H1 (cell line): Measurements from ENCODE around the gene PRKN. TPM values are rescaled to one million over a fixed set of nuclear protein-coding genes. Genes with fewer than 3 reads are reported as not detected.

Source experiments
- CTCF ChIA-PET: fragments of 300-600 bp; sonication (Branson Sonifier 250); formaldehyde crosslinking; loops from one replicate; lab custom pipeline; 2021; ENCODE audit not compliant: partially characterized antibody; lab: Charles Lee
- POLR2A ChIA-PET: fragments of 300-600 bp; sonication (Branson Sonifier 250); formaldehyde crosslinking; loops from one replicate; lab custom pipeline; 2021; ENCODE audit warnings: inconsistent platforms; ENCODE audit not compliant: partially characterized antibody; lab: Charles Lee
- DNase-seq, 2 experiments: peaks; one replicate each; pipeline versions ENCODE4 v3.0.0 to v3.0.0-alpha.2; 2010 to 2022; ENCODE audit warnings: low spot score in 2 of 2, low read depth in 1 of 2, mixed read lengths in 1 of 2
- FAIRE-seq: peaks from 2 replicates; lab custom pipeline; 2011; peaks lifted over from hg19 to GRCh38; lab: Jason Lieb, UNC
- H2AFZ ChIP-seq: 2 replicates; pipeline ENCODE4 v1.8.1; 2012; ENCODE audit warnings: low read length, inconsistent platforms
- H2AK5ac ChIP-seq: 2 replicates; pipeline ENCODE4 v1.6.1; 2013; ENCODE audit warnings: low read depth, low read length
- H2BK120ac ChIP-seq: replicated peaks from 2 replicates; pipeline ENCODE3; 2013; ENCODE audit warnings: low read depth, low read length, inconsistent platforms
- H2BK12ac ChIP-seq: 2 replicates; pipeline ENCODE4 v1.6.1; 2013; ENCODE audit warnings: low read depth, low read length
- H2BK15ac ChIP-seq: 2 replicates; pipeline ENCODE4 v1.6.1; 2013; ENCODE audit warnings: low read length
- H2BK20ac ChIP-seq: 2 replicates; pipeline ENCODE4 v1.6.1; 2013; ENCODE audit warnings: low read length
- H2BK5ac ChIP-seq: 2 replicates; pipeline ENCODE4 v1.6.1; 2013; ENCODE audit warnings: low read depth, low read length
- H3K14ac ChIP-seq: 2 replicates; pipeline ENCODE4 v1.6.1; 2013; ENCODE audit warnings: inconsistent platforms; ENCODE audit not compliant: insufficient read length
- H3K18ac ChIP-seq: 2 replicates; pipeline ENCODE4 v1.6.1; 2013; ENCODE audit warnings: low read length; ENCODE audit errors: extremely low read depth
- H3K23ac ChIP-seq: 2 replicates; pipeline ENCODE4 v1.6.1; 2013; ENCODE audit warnings: inconsistent platforms; ENCODE audit not compliant: insufficient read length
- H3K23me2 ChIP-seq: 2 replicates; pipeline ENCODE4 v1.6.1; 2013; ENCODE audit warnings: low read depth, low read length
- H3K27ac ChIP-seq: 2 replicates; pipeline ENCODE4 v1.6.1; 2011; ENCODE audit warnings: low read depth, low read length, inconsistent platforms
- H3K27me3 ChIP-seq, 4 experiments: replicated peaks in 1 of 4; 1 replicate in 1 of 4; 2 replicates in 3 of 4; pipeline versions ENCODE4 v1.6.1 to v1.8.1; 2011 to 2013; ENCODE audit warnings: low read length in 3 of 4, mild to moderate bottlenecking in 3 of 4, inconsistent platforms in 2 of 4, mixed read lengths in 2 of 4, moderate library complexity in 1 of 4; ENCODE audit not compliant: control insufficient read depth in 3 of 4, insufficient read depth in 3 of 4; ENCODE audit errors: extremely low read depth in 1 of 4
- H3K36me3 ChIP-seq, 4 experiments: 2 replicates each; pipeline versions ENCODE4 v1.6.1 to v1.8.1; 2011 to 2013; ENCODE audit warnings: mild to moderate bottlenecking in 4 of 4, low read length in 3 of 4, moderate library complexity in 2 of 4, control low read depth in 1 of 4, inconsistent platforms in 1 of 4; ENCODE audit not compliant: insufficient read depth in 4 of 4, control insufficient read depth in 2 of 4
- H3K4ac ChIP-seq: replicated peaks from 2 replicates; pipeline ENCODE3; 2013; ENCODE audit warnings: low read length, low read depth, mixed read lengths, inconsistent platforms; ENCODE audit not compliant: insufficient read length
- H3K4me1 ChIP-seq, 4 experiments: replicated peaks in 1 of 4; 1 replicate in 1 of 4; 2 replicates in 3 of 4; pipeline versions ENCODE4 v1.6.1 to v1.8.1; 2011 to 2013; ENCODE audit warnings: low read length in 3 of 4, inconsistent platforms in 2 of 4, mixed read lengths in 1 of 4; ENCODE audit not compliant: insufficient read depth in 4 of 4, control insufficient read depth in 3 of 4
- H3K4me2 ChIP-seq, 2 experiments: 2 replicates each; pipeline versions ENCODE4 v1.6.1 to v1.8.1; 2011 to 2013; ENCODE audit warnings: low read depth in 2 of 2, low read length in 2 of 2, control low read depth in 1 of 2, inconsistent platforms in 1 of 2, mild to moderate bottlenecking in 1 of 2; ENCODE audit not compliant: insufficient read depth in 1 of 2
- H3K4me3 ChIP-seq, 4 experiments: fragments of 200-600, 300-600 bp in 1 of 4; sonication (generic), shearing (Covaris generic), sonication (Bioruptor Twin) in 1 of 4; 2 replicates each; pipeline versions ENCODE4 v1.5.1 to v1.8.1; 2011 to 2016; ENCODE audit warnings: low read length in 4 of 4, low read depth in 3 of 4, control low read depth in 2 of 4, inconsistent platforms in 2 of 4, mild to moderate bottlenecking in 2 of 4, mixed read lengths in 1 of 4, moderate library complexity in 1 of 4; ENCODE audit not compliant: insufficient read depth in 2 of 4; ENCODE audit errors: extremely low read depth in 1 of 4
- H3K56ac ChIP-seq: replicated peaks from 2 replicates; pipeline ENCODE3; 2013; ENCODE audit warnings: low read depth, mild to moderate bottlenecking, mixed read lengths, low read length, inconsistent platforms; ENCODE audit not compliant: insufficient read length
- H3K79me1 ChIP-seq: 2 replicates; pipeline ENCODE4 v1.6.1; 2013; ENCODE audit warnings: low read depth, low read length, control low read depth
- H3K79me2 ChIP-seq, 2 experiments: 2 replicates each; pipeline versions ENCODE4 v1.6.1 to v1.8.1; 2012 to 2013; ENCODE audit warnings: low read length in 2 of 2, mild to moderate bottlenecking in 2 of 2, inconsistent platforms in 1 of 2; ENCODE audit not compliant: insufficient read depth in 2 of 2, control insufficient read depth in 1 of 2
- H3K9ac ChIP-seq, 4 experiments: replicated peaks in 1 of 4; 1 replicate in 1 of 4; 2 replicates in 3 of 4; pipeline versions ENCODE4 v1.6.1 to v1.8.1; 2011 to 2013; ENCODE audit warnings: low read depth in 3 of 4, low read length in 3 of 4, control low read depth in 2 of 4, mild to moderate bottlenecking in 2 of 4, moderate library complexity in 2 of 4, inconsistent platforms in 1 of 4; ENCODE audit errors: extremely low read depth in 1 of 4
- H3K9me3 ChIP-seq, 2 experiments: 2 replicates each; pipeline versions ENCODE4 v1.6.1 to v1.8.1; 2012 to 2013; ENCODE audit warnings: mild to moderate bottlenecking in 2 of 2, moderate library complexity in 2 of 2, control low read depth in 1 of 2, inconsistent platforms in 1 of 2, low read depth in 1 of 2, low read length in 1 of 2, mixed read lengths in 1 of 2; ENCODE audit not compliant: insufficient read depth in 2 of 2
- H4K20me1 ChIP-seq, 2 experiments: replicated peaks in 1 of 2; 2 replicates each; pipeline versions ENCODE3 to v1.8.1; 2011 to 2013; ENCODE audit warnings: inconsistent platforms in 2 of 2, low read length in 2 of 2, mild to moderate bottlenecking in 1 of 2; ENCODE audit not compliant: insufficient read depth in 2 of 2, control insufficient read depth in 1 of 2
- H4K5ac ChIP-seq: 2 replicates; pipeline ENCODE4 v1.6.1; 2013; ENCODE audit warnings: low read length, low read depth, mixed read lengths, inconsistent platforms; ENCODE audit not compliant: insufficient read length
- H4K8ac ChIP-seq: 2 replicates; pipeline ENCODE4 v1.8.0; 2013; ENCODE audit warnings: mild to moderate bottlenecking, moderate library complexity, low read length, inconsistent platforms; ENCODE audit not compliant: insufficient read depth; ENCODE audit errors: extremely low read depth
- H4K91ac ChIP-seq: replicated peaks from 2 replicates; pipeline ENCODE3; 2013; ENCODE audit warnings: low read length, mixed read lengths, inconsistent platforms; ENCODE audit not compliant: insufficient read length
- BACH1 ChIP-seq: IDR thresholded peaks from 2 replicates; pipeline ENCODE4 v1.6.1; 2012; ENCODE audit warnings: low read length, improper control_type of control experiment
- CHD1 ChIP-seq: IDR thresholded peaks from 2 replicates; pipeline ENCODE4 v1.6.1; 2012; ENCODE audit warnings: low read depth, low read length, improper control_type of control experiment
- CREB1 ChIP-seq: IDR thresholded peaks from 2 replicates; pipeline ENCODE4 v1.6.1; 2012; ENCODE audit warnings: inconsistent platforms
- GABPA ChIP-seq: IDR thresholded peaks from 2 replicates; pipeline ENCODE4 v1.6.1; 2011; ENCODE audit warnings: mild to moderate bottlenecking, low read length, moderate library complexity, borderline replicate concordance; ENCODE audit not compliant: insufficient read depth
- KDM5A ChIP-seq: fragments of 200-600 bp; IDR thresholded peaks from 2 replicates; pipeline ENCODE4 v1.7.1; 2012; ENCODE audit warnings: mild to moderate bottlenecking, low read length, inconsistent platforms, mixed read lengths
- NANOG ChIP-seq: IDR thresholded peaks from 2 replicates; pipeline ENCODE4 v1.6.1; 2011; ENCODE audit warnings: low read length, low read depth, mild to moderate bottlenecking, inconsistent platforms; ENCODE audit not compliant: insufficient read depth, poor library complexity, severe bottlenecking
- POLR2A ChIP-seq, 2 experiments: IDR thresholded peaks; 1 replicate in 1 of 2; 2 replicates in 1 of 2; pipeline ENCODE4 v1.6.1; 2011; ENCODE audit warnings: low read depth in 2 of 2, low read length in 2 of 2, mild to moderate bottlenecking in 2 of 2; ENCODE audit errors: control extremely low read depth in 1 of 2
- RBBP5 ChIP-seq: IDR thresholded peaks from 2 replicates; pipeline ENCODE4 v1.7.1; 2012; ENCODE audit warnings: low read depth, mild to moderate bottlenecking, inconsistent platforms, low read length, moderate library complexity, borderline replicate concordance
- SUZ12 ChIP-seq: fragments of 200-600 bp; sonication (generic); IDR thresholded peaks from 2 replicates; pipeline ENCODE4 v1.6.1; 2012; ENCODE audit warnings: mild to moderate bottlenecking, inconsistent platforms, low read length, moderate library complexity, mixed read lengths
- TAF7 ChIP-seq: optimal IDR thresholded peaks from 2 replicates; pipeline ENCODE3; 2011; ENCODE audit warnings: low read depth, mild to moderate bottlenecking, inconsistent platforms, low read length, moderate library complexity, borderline replicate concordance
- YY1 ChIP-seq: IDR thresholded peaks from 2 replicates; pipeline ENCODE4 v1.6.1; 2011; ENCODE audit warnings: low read depth, mild to moderate bottlenecking, low read length
- WGBS, 2 experiments: shearing (Covaris generic) in 1 of 2; methylation state at CpG; one replicate each; pipeline versions ENCODE4 v1.1.6 to v1.1.7; 2013 to 2015; ENCODE audit warnings: low lambda C conversion rate in 2 of 2, mixed read lengths in 2 of 2, inconsistent platforms in 1 of 2, low coverage in 1 of 2, missing lambda C conversion rate in 1 of 2; ENCODE audit not compliant: insufficient replicate concordance in 2 of 2, insufficient coverage in 1 of 2, insufficient read length in 1 of 2; ENCODE audit errors: extremely low coverage in 1 of 2, missing lambda C conversion rate in 1 of 2; 5-methylcytosine and 5-hydroxymethylcytosine counted together
- polyA plus RNA-seq, 7 experiments: library from polyadenylated mRNA; depleted of rRNA in 3 of 7; stranded (reverse) in 5 of 7; unstranded in 2 of 7; fragments of >200 nt in 5 of 7; fragments of 200-250 nt in 2 of 7; gene quantifications; 1 replicate in 5 of 7; 2 replicates in 1 of 7; 4 replicates in 1 of 7; pipeline versions ENCODE4 v1.2.1 to v1.2.3, GENCODE V29; 2011 to 2013; ENCODE audit warnings: missing spikeins in 2 of 7, mixed read lengths in 2 of 7
- total RNA-seq: library from RNA; stranded (reverse); fragmentation: NEBNext Ultra II Directional; extraction: Animal tissue kit (Norgen Biotek cat#: 25700); gene quantifications from 2 replicates; pipeline ENCODE4 v1.2.1, GENCODE V29; 2021

Gene PRKN
- total and polyA plus RNA-seq, 2 of the 8 experiments (the other 6 are each of a cell fraction or from before 2014, with no cell fraction given), result 0.13 to 0.29 TPM

- Histone ChIP-seq H3K9ac (no peak overlapping the region), H3K4me2 (no peak overlapping the region), H2BK5ac (no peak overlapping the region), H4K5ac (no peak overlapping the region), H3K79me2 (no peaks in the 10 kb centered on the region), H3K56ac (no peak overlapping the region), H2AFZ (no peak overlapping the region), H2BK12ac (no peak overlapping the region), H3K18ac (no peak overlapping the region), H3K4ac (no peak overlapping the region), H3K23ac (no peak overlapping the region)
- FAIRE-seq, result no peak
- POLR2A ChIA-PET, result no interaction called here
- CTCF ChIA-PET, result interaction anchor here (1.2 to 3.8 kb wide), 4 partner anchors 8 to 94 kb away, joined by 3 to 11 read pairs (median 7); no protein-coding TSS in a partner anchor
- no peak for TF ChIP-seq YY1
- no peak for TF ChIP-seq CHD1
- no peak for TF ChIP-seq BACH1
- TF ChIP-seq KDM5A, result no peak
- TF ChIP-seq CREB1, result no peak
- TF ChIP-seq POLR2A (IDR thresholded peaks at IDR 0.05; ENCODE audit: control extremely low read depth in 1 of 2, low read depth in 2 of 2, low read length in 2 of 2), result no peak
- TF ChIP-seq TAF7, result no peak
- no peak for TF ChIP-seq NANOG
- no peak for TF ChIP-seq SUZ12
- TF ChIP-seq GABPA, result no peak
- TF ChIP-seq RBBP5, result no peak
- TF ChIP-seq, all 59 proteins: peak for 0
- Histone ChIP-seq H3K4me3 (no peak overlapping the region), H3K79me1 (no peaks in the 10 kb centered on the region), H3K27me3 (no peaks in the 10 kb centered on the region), H4K91ac (no peak overlapping the region), H4K8ac (no peak overlapping the region), H2AK5ac (no peak overlapping the region), H2BK15ac (no peak overlapping the region), H3K36me3 (no peaks in the 10 kb centered on the region), H4K20me1 (no peaks in the 10 kb centered on the region), H2BK20ac (no peak overlapping the region), H3K14ac (no peak overlapping the region), H3K4me1 (no peaks in the 10 kb centered on the region), H3K27ac (no peak overlapping the region), H3K9me3 (0 out of 4 replicates have a peak, but pooled peaks cover 0 to 3% of the 10 kb centered on the region in 2 experiments), H3K23me2 (no peaks in the 10 kb centered on the region), H2BK120ac (no peak overlapping the region)
- no peak for DNase-seq
- 77% methylated on average over 1 of the region's 1 CpG; no CpG with 5 or more reads in 1 of the 2 experiments for WGBS, 2 experiments
Observed at GRCh38 chr6:161403717-161404116, 1323.8 kb downstream of the PRKN start.
